SK-MEL-5 (cell line): ENCODE measurements around the gene ARMC8. TPM values are rescaled to one million over a fixed set of nuclear protein-coding genes. Genes with fewer than 3 reads are reported as not detected.

Source experiments
- DNase-seq: peaks from one replicate; pipeline ENCODE4 v3.0.0-alpha.2; 2016; ENCODE audit warnings: low read depth, low spot score
- in situ Hi-C: cut with HindIII; loops from 2 replicates; pipeline ENCODE4 v1.10.0; 2016; ENCODE audit warnings: low sequenced_read_pairs, high pct_unique_total_duplicates, low pct_unique_long_range_greater_than_20kb
- total RNA-seq: library from RNA; depleted of rRNA; stranded (reverse); fragments of >200 nt; shearing (Covaris generic); gene quantifications from 2 replicates; pipeline ENCODE4 v1.2.3, GENCODE V29; 2014

ARMC8 gene
- total RNA-seq, 1 experiment from 2014 or later: 44.7 TPM

GRCh38 chr3:138195481-138195880 lies 8.4 kb downstream of the ARMC8 start:
- DNase-seq: peak; percentile 69
- in situ Hi-C loops: no loop called here

GRCh38 chr3:138196023-138196422 lies 8.9 kb downstream of the ARMC8 start:
- in situ Hi-C loops: no loop called here
- no peak for DNase-seq

- no peak for DNase-seq
- in situ Hi-C loops: no loop called here
Observed at GRCh38 chr3:138197058-138197457, 10.0 kb downstream of the ARMC8 start.

- in situ Hi-C loops: no loop called here
Observed at GRCh38 chr3:138197524-138197923, 10.4 kb downstream of the ARMC8 start.

GRCh38 chr3:138199851-138200250 lies 12.8 kb downstream of the ARMC8 start:
- in situ Hi-C loops: no loop called here
- no peak for DNase-seq

More at GRCh38 chr3:138197524-138197923, 10.4 kb downstream of the ARMC8 start:
- DNase-seq: no peak

- no peak for DNase-seq
- in situ Hi-C loops: no loop called here
Observed at GRCh38 chr3:138200424-138200823, 13.3 kb downstream of the ARMC8 start.

GRCh38 chr3:138202945-138203701 lies 16.0 kb downstream of the ARMC8 start:
- DNase-seq: no peak
- in situ Hi-C loops: no loop called here

GRCh38 chr3:138203938-138204337 lies 16.8 kb downstream of the ARMC8 start:
- no peak for DNase-seq
- in situ Hi-C loops: no loop called here

- in situ Hi-C loops: no loop called here
- DNase-seq: no peak
Observed at GRCh38 chr3:138205527-138205926, 18.4 kb downstream of the ARMC8 start.

- no peak for DNase-seq
- in situ Hi-C loops: no loop called here
Observed at GRCh38 chr3:138206196-138206595, 19.1 kb downstream of the ARMC8 start.

- in situ Hi-C loops: no loop called here
- no peak for DNase-seq
Observed at GRCh38 chr3:138210528-138210927, 23.4 kb downstream of the ARMC8 start.

GRCh38 chr3:138213398-138214085 lies 26.4 kb downstream of the ARMC8 start:
- no peak for DNase-seq
- in situ Hi-C loops: no loop called here

GRCh38 chr3:138219255-138219654 lies 32.2 kb downstream of the ARMC8 start:
- no peak for DNase-seq
- in situ Hi-C loops: no loop called here

GRCh38 chr3:138220242-138220641 lies 33.1 kb downstream of the ARMC8 start:
- DNase-seq: no peak
- in situ Hi-C loops: no loop called here

- DNase-seq: no peak
Observed at GRCh38 chr3:138220788-138221187, 33.7 kb downstream of the ARMC8 start.

GRCh38 chr3:138222131-138222941 lies 35.2 kb downstream of the ARMC8 start:
- in situ Hi-C loops: no loop called here

More at GRCh38 chr3:138220788-138221187, 33.7 kb downstream of the ARMC8 start:
- in situ Hi-C loops: no loop called here

GRCh38 chr3:138222942-138223287 lies 35.8 kb downstream of the ARMC8 start:
- in situ Hi-C loops: no loop called here
- no peak for DNase-seq

More at GRCh38 chr3:138222131-138222941, 35.2 kb downstream of the ARMC8 start:
- DNase-seq: no peak

GRCh38 chr3:138227650-138228049 lies 40.5 kb downstream of the ARMC8 start:
- no peak for DNase-seq
- in situ Hi-C loops: no loop called here
